ENCODE measurements around the gene LPCAT1.

- TF ChIP-seq REST (IDR thresholded peaks at IDR 0.05; ENCODE audit: unreplicated experiment), result no peak
- TF ChIP-seq, protein P1, sequence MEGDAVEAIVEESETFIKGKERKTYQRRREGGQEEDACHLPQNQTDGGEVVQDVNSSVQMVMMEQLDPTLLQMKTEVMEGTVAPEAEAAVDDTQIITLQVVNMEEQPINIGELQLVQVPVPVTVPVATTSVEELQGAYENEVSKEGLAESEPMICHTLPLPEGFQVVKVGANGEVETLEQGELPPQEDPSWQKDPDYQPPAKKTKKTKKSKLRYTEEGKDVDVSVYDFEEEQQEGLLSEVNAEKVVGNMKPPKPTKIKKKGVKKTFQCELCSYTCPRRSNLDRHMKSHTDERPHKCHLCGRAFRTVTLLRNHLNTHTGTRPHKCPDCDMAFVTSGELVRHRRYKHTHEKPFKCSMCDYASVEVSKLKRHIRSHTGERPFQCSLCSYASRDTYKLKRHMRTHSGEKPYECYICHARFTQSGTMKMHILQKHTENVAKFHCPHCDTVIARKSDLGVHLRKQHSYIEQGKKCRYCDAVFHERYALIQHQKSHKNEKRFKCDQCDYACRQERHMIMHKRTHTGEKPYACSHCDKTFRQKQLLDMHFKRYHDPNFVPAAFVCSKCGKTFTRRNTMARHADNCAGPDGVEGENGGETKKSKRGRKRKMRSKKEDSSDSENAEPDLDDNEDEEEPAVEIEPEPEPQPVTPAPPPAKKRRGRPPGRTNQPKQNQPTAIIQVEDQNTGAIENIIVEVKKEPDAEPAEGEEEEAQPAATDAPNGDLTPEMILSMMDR (conservative IDR thresholded peaks at IDR 0.05; ENCODE audit: low read depth in 2 of 2), result no peak
- no peak for TF ChIP-seq POLR2AphosphoS5 (IDR thresholded peaks at IDR 0.05; ENCODE audit: low read depth)
- no peak for TF ChIP-seq JUNB (IDR thresholded peaks at IDR 0.05; ENCODE audit: unreplicated experiment)
- no peak for TF ChIP-seq ZNF114 (CRISPR knock-in tag; IDR thresholded peaks at IDR 0.05)
- TF ChIP-seq CREB1 (CRISPR knock-in tag; IDR thresholded peaks at IDR 0.05; ENCODE audit: low read depth), result no peak
- TF ChIP-seq EZH2phosphoT487 (IDR thresholded peaks at IDR 0.05; ENCODE audit: unreplicated experiment), result no peak
- TF ChIP-seq EZH2 (IDR thresholded peaks at IDR 0.05; ENCODE audit: low read depth, unreplicated experiment), result no peak
- TF ChIP-seq, protein P2, sequence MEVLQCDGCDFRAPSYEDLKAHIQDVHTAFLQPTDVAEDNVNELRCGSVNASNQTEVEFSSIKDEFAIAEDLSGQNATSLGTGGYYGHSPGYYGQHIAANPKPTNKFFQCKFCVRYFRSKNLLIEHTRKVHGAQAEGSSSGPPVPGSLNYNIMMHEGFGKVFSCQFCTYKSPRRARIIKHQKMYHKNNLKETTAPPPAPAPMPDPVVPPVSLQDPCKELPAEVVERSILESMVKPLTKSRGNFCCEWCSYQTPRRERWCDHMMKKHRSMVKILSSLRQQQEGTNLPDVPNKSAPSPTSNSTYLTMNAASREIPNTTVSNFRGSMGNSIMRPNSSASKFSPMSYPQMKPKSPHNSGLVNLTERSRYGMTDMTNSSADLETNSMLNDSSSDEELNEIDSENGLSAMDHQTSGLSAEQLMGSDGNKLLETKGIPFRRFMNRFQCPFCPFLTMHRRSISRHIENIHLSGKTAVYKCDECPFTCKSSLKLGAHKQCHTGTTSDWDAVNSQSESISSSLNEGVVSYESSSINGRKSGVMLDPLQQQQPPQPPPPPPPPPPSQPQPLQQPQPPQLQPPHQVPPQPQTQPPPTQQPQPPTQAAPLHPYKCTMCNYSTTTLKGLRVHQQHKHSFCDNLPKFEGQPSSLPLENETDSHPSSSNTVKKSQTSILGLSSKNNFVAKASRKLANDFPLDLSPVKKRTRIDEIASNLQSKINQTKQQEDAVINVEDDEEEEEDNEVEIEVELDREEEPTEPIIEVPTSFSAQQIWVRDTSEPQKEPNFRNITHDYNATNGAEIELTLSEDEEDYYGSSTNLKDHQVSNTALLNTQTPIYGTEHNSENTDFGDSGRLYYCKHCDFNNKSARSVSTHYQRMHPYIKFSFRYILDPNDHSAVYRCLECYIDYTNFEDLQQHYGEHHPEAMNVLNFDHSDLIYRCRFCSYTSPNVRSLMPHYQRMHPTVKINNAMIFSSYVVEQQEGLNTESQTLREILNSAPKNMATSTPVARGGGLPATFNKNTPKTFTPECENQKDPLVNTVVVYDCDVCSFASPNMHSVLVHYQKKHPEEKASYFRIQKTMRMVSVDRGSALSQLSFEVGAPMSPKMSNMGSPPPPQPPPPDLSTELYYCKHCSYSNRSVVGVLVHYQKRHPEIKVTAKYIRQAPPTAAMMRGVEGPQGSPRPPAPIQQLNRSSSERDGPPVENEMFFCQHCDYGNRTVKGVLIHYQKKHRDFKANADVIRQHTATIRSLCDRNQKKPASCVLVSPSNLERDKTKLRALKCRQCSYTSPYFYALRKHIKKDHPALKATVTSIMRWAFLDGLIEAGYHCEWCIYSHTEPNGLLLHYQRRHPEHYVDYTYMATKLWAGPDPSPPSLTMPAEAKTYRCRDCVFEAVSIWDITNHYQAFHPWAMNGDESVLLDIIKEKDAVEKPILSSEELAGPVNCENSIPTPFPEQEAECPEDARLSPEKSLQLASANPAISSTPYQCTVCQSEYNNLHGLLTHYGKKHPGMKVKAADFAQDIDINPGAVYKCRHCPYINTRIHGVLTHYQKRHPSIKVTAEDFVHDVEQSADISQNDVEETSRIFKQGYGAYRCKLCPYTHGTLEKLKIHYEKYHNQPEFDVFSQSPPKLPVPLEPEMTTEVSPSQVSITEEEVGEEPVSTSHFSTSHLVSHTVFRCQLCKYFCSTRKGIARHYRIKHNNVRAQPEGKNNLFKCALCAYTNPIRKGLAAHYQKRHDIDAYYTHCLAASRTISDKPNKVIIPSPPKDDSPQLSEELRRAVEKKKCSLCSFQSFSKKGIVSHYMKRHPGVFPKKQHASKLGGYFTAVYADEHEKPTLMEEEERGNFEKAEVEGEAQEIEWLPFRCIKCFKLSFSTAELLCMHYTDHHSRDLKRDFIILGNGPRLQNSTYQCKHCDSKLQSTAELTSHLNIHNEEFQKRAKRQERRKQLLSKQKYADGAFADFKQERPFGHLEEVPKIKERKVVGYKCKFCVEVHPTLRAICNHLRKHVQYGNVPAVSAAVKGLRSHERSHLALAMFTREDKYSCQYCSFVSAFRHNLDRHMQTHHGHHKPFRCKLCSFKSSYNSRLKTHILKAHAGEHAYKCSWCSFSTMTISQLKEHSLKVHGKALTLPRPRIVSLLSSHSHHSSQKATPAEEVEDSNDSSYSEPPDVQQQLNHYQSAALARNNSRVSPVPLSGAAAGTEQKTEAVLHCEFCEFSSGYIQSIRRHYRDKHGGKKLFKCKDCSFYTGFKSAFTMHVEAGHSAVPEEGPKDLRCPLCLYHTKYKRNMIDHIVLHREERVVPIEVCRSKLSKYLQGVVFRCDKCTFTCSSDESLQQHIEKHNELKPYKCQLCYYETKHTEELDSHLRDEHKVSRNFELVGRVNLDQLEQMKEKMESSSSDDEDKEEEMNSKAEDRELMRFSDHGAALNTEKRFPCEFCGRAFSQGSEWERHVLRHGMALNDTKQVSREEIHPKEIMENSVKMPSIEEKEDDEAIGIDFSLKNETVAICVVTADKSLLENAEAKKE (CRISPR knock-in tag; IDR thresholded peaks at IDR 0.05), result no peak
- TF ChIP-seq STAT1 (IDR thresholded peaks at IDR 0.05; ENCODE audit: unreplicated experiment), result no peak
- no peak for TF ChIP-seq ETS1 (IDR thresholded peaks at IDR 0.05)
- TF ChIP-seq NANOG (IDR thresholded peaks at IDR 0.05; ENCODE audit: borderline replicate concordance), result no peak
These were observed 111.6 kb downstream of the LPCAT1 start for GRCh38 chr5:1412163-1412562.

Data from GM23338 (cell line).